GM12878 (cell line): ENCODE data around the gene MAPRE2. TPM values are rescaled to one million over a fixed set of nuclear protein-coding genes. Genes with fewer than 3 reads are reported as not detected.

Source experiments
- ATAC-seq: fragments of 200-7000 bp; cut with Tn5 transposase; 3 replicates; pipeline ENCODE4 v1.9.1; 2020; ENCODE audit warnings: mild to moderate bottlenecking, moderate library complexity
- BruUV-seq: library from RNA; stranded (reverse); fragments of 400-500 nt; replicated peaks from 2 replicates; lab custom pipeline; 2021; lab: Mats Ljungman, UMichigan
- CTCF ChIA-PET: fragments of 300-600 bp; sonication (Branson Sonifier 250); formaldehyde crosslinking; extraction: SDS; loops from one replicate; lab custom pipeline; 2021; ENCODE audit warnings: inconsistent platforms; lab: Yijun Ruan, JAX
- POLR2A ChIA-PET: fragments of 350-600 bp; formaldehyde crosslinking; extraction: SDS; loops from one replicate; lab custom pipeline; 2021; ENCODE audit warnings: inconsistent platforms; lab: Charles Lee
- RAD21 ChIA-PET: fragments of 300-600 bp; sonication (Branson Sonifier 250); formaldehyde crosslinking; loops from one replicate; lab custom pipeline; 2023; ENCODE audit warnings: antibody characterized with exemption; ENCODE audit not compliant: unreplicated experiment; lab: Charles Lee
- SMC1A ChIA-PET: fragments of 300-600 bp; sonication (Branson Sonifier 250); formaldehyde crosslinking; loops from one replicate; lab custom pipeline; 2023; ENCODE audit not compliant: unreplicated experiment, uncharacterized antibody; lab: Charles Lee
- DNase-seq: peaks from one replicate; pipeline ENCODE4 v3.0.0-alpha.2; 2011; ENCODE audit warnings: low read depth, low spot score
- FAIRE-seq: peaks from 3 replicates; lab custom pipeline; 2011; peaks lifted over from hg19 to GRCh38; lab: Jason Lieb, UNC
- H2AFZ ChIP-seq: 2 replicates; pipeline ENCODE4 v1.6.0; 2011; ENCODE audit warnings: low read depth, low read length, control low read depth; ENCODE audit not compliant: control insufficient read depth
- H3K27ac ChIP-seq: 2 replicates; pipeline ENCODE4 v1.5.1; 2011; ENCODE audit warnings: control low read depth; ENCODE audit not compliant: control insufficient read depth, insufficient read depth
- H3K27me3 ChIP-seq, 2 experiments: replicated peaks in 1 of 2; 2 replicates each; pipeline versions ENCODE4 v1.6.0 to v1.6.1; 2011; ENCODE audit warnings: low read length in 1 of 2; ENCODE audit not compliant: control insufficient read depth in 2 of 2, insufficient read depth in 2 of 2
- H3K36me3 ChIP-seq, 2 experiments: 2 replicates each; pipeline ENCODE4 v1.5.1; 2011; ENCODE audit warnings: low read length in 1 of 2; ENCODE audit not compliant: control insufficient read depth in 2 of 2, insufficient read depth in 2 of 2
- H3K4me1 ChIP-seq: 2 replicates; pipeline ENCODE4 v1.6.1; 2011; ENCODE audit warnings: mild to moderate bottlenecking, low read length, moderate library complexity, mixed read lengths; ENCODE audit not compliant: control insufficient read depth, insufficient read depth
- H3K4me2 ChIP-seq: 2 replicates; pipeline ENCODE4 v1.6.0; 2011; ENCODE audit warnings: control low read depth; ENCODE audit not compliant: control insufficient read depth, insufficient read depth
- H3K4me3 ChIP-seq: fragments of 200-600 bp; sonication (generic); 2 replicates; pipeline ENCODE4 v1.5.1; 2016
- H3K79me2 ChIP-seq: 2 replicates; pipeline ENCODE4 v1.6.0; 2011; ENCODE audit warnings: low read length; ENCODE audit not compliant: control insufficient read depth, insufficient read depth
- H3K9ac ChIP-seq: 2 replicates; pipeline ENCODE4 v1.8.0; 2011; ENCODE audit warnings: low read length, control low read depth, mixed read lengths; ENCODE audit not compliant: control insufficient read depth, insufficient read depth
- H3K9me3 ChIP-seq: replicated peaks from 3 replicates; pipeline ENCODE4 v1.5.1; 2011; ENCODE audit warnings: mild to moderate bottlenecking, low read length; ENCODE audit not compliant: control insufficient read depth, insufficient read depth
- H4K20me1 ChIP-seq: 2 replicates; pipeline ENCODE4 v1.6.0; 2011; ENCODE audit not compliant: control insufficient read depth, insufficient read depth
- BMI1 ChIP-seq: fragments of 450-650 bp; IDR thresholded peaks from 2 replicates; pipeline ENCODE4 v1.6.1; 2016; ENCODE audit warnings: mild to moderate bottlenecking, moderate library complexity, borderline replicate concordance
- GATAD2B ChIP-seq: fragments of 450-650 bp; conservative IDR thresholded peaks from 2 replicates; pipeline ENCODE4 v1.6.1; 2017; ENCODE audit warnings: low read depth, mild to moderate bottlenecking, moderate library complexity
- HDGF ChIP-seq: fragments of 450-650 bp; IDR thresholded peaks from 2 replicates; pipeline ENCODE4 v1.6.1; 2016; ENCODE audit warnings: antibody characterized with exemption
- LARP7 ChIP-seq: fragments of 450-650 bp; IDR thresholded peaks from 2 replicates; pipeline ENCODE4 v1.6.1; 2017; ENCODE audit warnings: mild to moderate bottlenecking
- MXI1 ChIP-seq: fragments of 150-350 bp; IDR thresholded peaks from 2 replicates; pipeline ENCODE4 v1.6.1; 2011; ENCODE audit warnings: low read depth, mild to moderate bottlenecking, inconsistent platforms, low read length, improper control_type of control experiment
- PAX5 ChIP-seq: IDR thresholded peaks from 2 replicates; pipeline ENCODE4 v1.6.1; 2011; ENCODE audit warnings: low read depth, low read length, borderline replicate concordance
- RAD21 ChIP-seq: IDR thresholded peaks from 2 replicates; pipeline ENCODE4 v1.6.1; 2011; ENCODE audit warnings: mild to moderate bottlenecking, low read depth, low read length, moderate library complexity; ENCODE audit not compliant: insufficient read depth
- SMAD1 ChIP-seq: fragments of 450-650 bp; IDR thresholded peaks from 2 replicates; pipeline ENCODE4 v1.6.1; 2018; ENCODE audit warnings: mild to moderate bottlenecking, low read depth; ENCODE audit not compliant: partially characterized antibody
- SREBF1 ChIP-seq: IDR thresholded peaks from 2 replicates; pipeline ENCODE4 v1.6.1; 2012; ENCODE audit warnings: mild to moderate bottlenecking, low read length
- WGBS: methylation state at CpG from one replicate; pipeline ENCODE4 v1.1.6; 2016; ENCODE audit warnings: low lambda C conversion rate; ENCODE audit not compliant: insufficient replicate concordance, insufficient coverage; ENCODE audit errors: missing lambda C conversion rate; 5-methylcytosine and 5-hydroxymethylcytosine counted together
- in situ Hi-C: fragments of 300-500 bp; cut with MboI; formaldehyde crosslinking; loops from 9 replicates; pipeline ENCODE4 v1.14.3; 2018; ENCODE audit warnings: mixed read lengths
- intact Hi-C: fragments of 100-400 bp; cut with micrococcal nuclease; formaldehyde crosslinking; loops from one replicate; pipeline ENCODE4 v1.14.2; 2022; ENCODE audit not compliant: unreplicated experiment
- polyA plus RNA-seq, 11 experiments: library from polyadenylated mRNA; depleted of rRNA in 4 of 11; unstranded in 6 of 11; stranded (reverse) in 5 of 11; fragments of >200 nt; fragmentation: Nextera tagmentation in 4 of 11; fragmentation: Illumina TruSeq in 1 of 11; extraction: Ambion mirVana in 4 of 11; extraction: Trizol in 1 of 11; gene quantifications; 1 replicate in 1 of 11; 2 replicates in 10 of 11; pipeline versions ENCODE4 v1.2.1 to v1.2.3, GENCODE V29; 2011 to 2016; ENCODE audit warnings: inconsistent platforms in 2 of 11, missing spikeins in 2 of 11, low read depth in 1 of 11
- total RNA-seq, 4 experiments: library from RNA; depleted of rRNA in 3 of 4; stranded (reverse); fragments of >200 nt in 3 of 4; fragmentation: Illumina TruSeq in 1 of 4; extraction: Trizol in 1 of 4; gene quantifications; 2 replicates each; pipeline versions ENCODE4 v1.2.1 to v1.2.3, GENCODE V29; 2013 to 2021
- TF ChIP-seq, protein P1 (sequence below): IDR thresholded peaks from 2 replicates; pipeline ENCODE4 v1.6.1; 2012; ENCODE audit warnings: low read depth, low read length, improper control_type of control experiment

Gene MAPRE2
- total and polyA plus RNA-seq, 10 of the 15 experiments (the other 5 are each of a cell fraction or from before 2014, with no cell fraction given), result 11.0 to 50.6 (median 24.0) TPM

DNA sequence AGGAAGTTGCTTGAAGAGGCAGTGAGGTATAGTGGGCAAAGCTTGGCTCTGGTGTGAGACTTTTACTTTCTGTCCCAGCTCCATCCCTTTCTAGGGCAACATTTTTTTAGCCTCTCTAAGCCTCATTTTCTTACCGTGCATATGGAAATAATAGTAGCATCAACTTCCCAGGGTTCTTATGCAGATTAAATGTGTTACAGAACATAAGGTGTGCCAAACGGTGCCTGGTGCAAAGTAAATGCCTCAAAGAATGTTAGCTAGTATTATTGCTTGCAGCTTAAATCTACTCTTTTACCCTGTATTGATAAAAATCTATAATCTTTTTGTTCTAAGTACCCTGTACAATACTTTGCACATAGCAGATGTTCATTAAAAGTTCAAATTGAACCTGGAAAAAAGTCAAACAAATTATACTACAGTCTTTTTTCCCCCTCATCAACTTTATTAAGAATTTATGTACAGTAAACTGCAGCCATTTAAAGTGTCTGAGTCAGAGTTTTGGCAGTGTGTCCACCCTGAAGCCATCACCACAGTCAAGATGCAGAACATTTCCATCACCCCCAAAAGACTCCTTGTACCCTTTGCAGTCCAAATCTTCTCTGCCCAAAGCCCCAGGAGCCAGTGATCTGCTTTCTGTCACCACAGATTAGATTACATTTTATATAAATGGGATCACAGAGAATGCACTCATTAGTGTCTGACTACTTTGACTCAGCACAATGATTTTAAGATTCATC is 10.6 kb downstream of the MAPRE2 start (continued):
- TF ChIP-seq SREBF1 (no peak), MXI1 (no peak), PAX5 (no peak)

DNA sequence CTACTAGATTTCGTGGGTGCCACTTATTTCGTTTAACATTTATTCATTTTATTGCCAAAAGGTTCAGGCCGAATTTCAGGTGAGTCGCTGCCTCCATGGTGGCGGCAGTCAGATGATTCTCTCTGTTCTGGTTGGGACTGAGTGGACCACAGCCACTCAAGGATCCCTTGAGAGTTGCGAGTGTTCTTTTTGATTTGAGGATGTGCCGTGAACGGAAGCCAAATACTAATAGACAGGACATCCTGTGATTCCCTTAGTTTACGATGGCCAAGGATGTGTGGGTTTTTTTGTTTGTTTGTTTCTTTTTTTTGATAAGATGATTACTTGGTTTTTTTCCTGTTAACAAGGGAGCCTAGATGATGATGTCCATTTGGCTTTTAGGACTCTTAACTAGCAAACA is 13.2 kb downstream of the MAPRE2 start:
- DNase-seq (no peak), ATAC-seq (no peak), FAIRE-seq (no peak)
- H2AFZ ChIP-seq, result no peak overlapping the region
- 91% methylated on average over 9 of the region's 9 CpGs for WGBS
- H4K20me1 ChIP-seq, result no peaks in the 10 kb centered on the region; the same call in 1 of the 2 replicates
- no peak overlapping the region for H3K4me2 ChIP-seq
- H3K79me2 ChIP-seq, result peaks cover 26% of the 10 kb centered on the region
- CTCF ChIA-PET, result no interaction called here
- H3K9me3 ChIP-seq, result no peaks in the 10 kb centered on the region
- SMC1A ChIA-PET, result no interaction called here
- no peak overlapping the region for H3K27ac ChIP-seq
- RAD21 ChIA-PET, result no interaction called here
- in situ Hi-C loops (no loop called here), intact Hi-C loops (no loop called here)
- TF ChIP-seq LARP7, result no peak
- no peak for TF ChIP-seq HDGF
- no peak for TF ChIP-seq BMI1
- no peak for TF ChIP-seq SMAD1
- no peak for TF ChIP-seq GATAD2B
- TF ChIP-seq, protein P1, sequence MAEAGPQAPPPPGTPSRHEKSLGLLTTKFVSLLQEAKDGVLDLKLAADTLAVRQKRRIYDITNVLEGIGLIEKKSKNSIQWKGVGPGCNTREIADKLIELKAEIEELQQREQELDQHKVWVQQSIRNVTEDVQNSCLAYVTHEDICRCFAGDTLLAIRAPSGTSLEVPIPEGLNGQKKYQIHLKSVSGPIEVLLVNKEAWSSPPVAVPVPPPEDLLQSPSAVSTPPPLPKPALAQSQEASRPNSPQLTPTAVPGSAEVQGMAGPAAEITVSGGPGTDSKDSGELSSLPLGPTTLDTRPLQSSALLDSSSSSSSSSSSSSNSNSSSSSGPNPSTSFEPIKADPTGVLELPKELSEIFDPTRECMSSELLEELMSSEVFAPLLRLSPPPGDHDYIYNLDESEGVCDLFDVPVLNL, result no peak
- no peak for TF ChIP-seq RAD21
- peaks cover 13% of the 10 kb centered on the region for H3K4me1 ChIP-seq
- no peaks in the 10 kb centered on the region for H3K36me3 ChIP-seq
- no TSS peak for BruUV-seq
- H3K9ac ChIP-seq, result no peak overlapping the region
- POLR2A ChIA-PET, result no interaction called here
- H3K27me3 ChIP-seq, result no peaks in the 10 kb centered on the region
- no peak overlapping the region for H3K4me3 ChIP-seq
